K562 (cell line): ENCODE measurements around the gene PLA2G15. TPM values are rescaled to one million over a fixed set of nuclear protein-coding genes. Genes with fewer than 3 reads are reported as not detected.

Experiments used
- ATAC-seq: fragments of 200-7000 bp; cut with Tn5 transposase; 3 replicates; pipeline ENCODE4 v1.9.1; 2020; ENCODE audit warnings: moderate library complexity
- BruUV-seq: library from RNA; stranded (reverse); fragments of 400-500 nt; replicated peaks from 2 replicates; lab custom pipeline; 2021; lab: Mats Ljungman, UMichigan
- CTCF ChIA-PET: fragments of 300-600 bp; formaldehyde crosslinking; extraction: SDS; loops from one replicate; lab custom pipeline; 2021; ENCODE audit warnings: low intra/inter-chr PET ratio; lab: Yijun Ruan, JAX
- POLR2A ChIA-PET: fragments of 300-600, 350-650 bp; sonication (Branson Sonifier 250); formaldehyde crosslinking; extraction: SDS; loops from one replicate; lab custom pipeline; 2021; ENCODE audit warnings: antibody characterized with exemption, inconsistent platforms; lab: Yijun Ruan, JAX
- DNase-seq, 4 experiments: peaks; one replicate each; pipeline versions ENCODE4 v3.0.0 to v3.0.0-alpha.2; 2011 to 2018; ENCODE audit warnings: low spot score in 3 of 4, mixed read lengths in 3 of 4; ENCODE audit errors: extremely low read depth in 1 of 4
- FAIRE-seq: peaks from 2 replicates; lab custom pipeline; 2011; peaks lifted over from hg19 to GRCh38; lab: Jason Lieb, UNC
- H2AFZ ChIP-seq: 2 replicates; pipeline ENCODE4 v1.6.0; 2011; ENCODE audit warnings: low read depth, low read length, control low read depth, inconsistent platforms
- H3K27ac ChIP-seq: fragments of 200-600 bp; 3 replicates; pipeline ENCODE4 v1.8.0; 2011; ENCODE audit warnings: low read depth, mild to moderate bottlenecking, control low read depth, inconsistent platforms, low read length, moderate library complexity, mixed read lengths; ENCODE audit errors: extremely low read depth
- H3K27me3 ChIP-seq, 2 experiments: fragments of 300-600 bp in 1 of 2; 2 replicates in 1 of 2; 3 replicates in 1 of 2; pipeline versions ENCODE4 v1.6.0 to v1.8.0; 2011; ENCODE audit warnings: inconsistent platforms in 2 of 2, low read length in 2 of 2, mild to moderate bottlenecking in 1 of 2, mixed read lengths in 1 of 2, moderate library complexity in 1 of 2; ENCODE audit not compliant: control insufficient read depth in 2 of 2, insufficient read depth in 2 of 2
- H3K36me3 ChIP-seq: fragments of 300-600 bp; 3 replicates; pipeline ENCODE4 v1.8.0; 2011; ENCODE audit warnings: mild to moderate bottlenecking, low read length, inconsistent platforms; ENCODE audit not compliant: control insufficient read depth, insufficient read depth
- H3K4me1 ChIP-seq, 2 experiments: fragments of 200-600 bp in 1 of 2; replicated peaks in 1 of 2; 2 replicates in 1 of 2; 3 replicates in 1 of 2; pipeline versions ENCODE4 v1.5.1 to v1.8.0; 2011; ENCODE audit warnings: inconsistent platforms in 2 of 2, low read length in 2 of 2, mild to moderate bottlenecking in 1 of 2, mixed read lengths in 1 of 2, moderate library complexity in 1 of 2; ENCODE audit not compliant: control insufficient read depth in 2 of 2, insufficient read depth in 2 of 2
- H3K4me2 ChIP-seq: 2 replicates; pipeline ENCODE4 v1.6.1; 2011; ENCODE audit warnings: low read length, control low read depth, inconsistent platforms, mixed read lengths; ENCODE audit not compliant: insufficient read depth
- H3K4me3 ChIP-seq: fragments of 200-600 bp; sonication (generic), shearing (Covaris generic); 2 replicates; pipeline ENCODE4 v1.5.1; 2016; ENCODE audit warnings: control low read depth, inconsistent platforms
- H3K79me2 ChIP-seq: fragments of 200-600 bp; 3 replicates; pipeline ENCODE4 v1.8.0; 2011; ENCODE audit warnings: low read length, inconsistent platforms; ENCODE audit not compliant: control insufficient read depth, insufficient read depth
- H3K9ac ChIP-seq, 2 experiments: 2 replicates each; pipeline versions ENCODE4 v1.6.0 to v1.6.1; 2011; ENCODE audit warnings: low read depth in 2 of 2, low read length in 2 of 2, control low read depth in 1 of 2, inconsistent platforms in 1 of 2, mild to moderate bottlenecking in 1 of 2, mixed read lengths in 1 of 2; ENCODE audit not compliant: insufficient read depth in 1 of 2
- H3K9me1 ChIP-seq: one replicate; pipeline ENCODE4 v1.6.0; 2011; ENCODE audit warnings: inconsistent platforms, mild to moderate bottlenecking, low read length, moderate library complexity; ENCODE audit not compliant: control insufficient read depth, insufficient read depth
- H3K9me3 ChIP-seq: replicated peaks from 2 replicates; pipeline ENCODE4 v1.5.1; 2011; ENCODE audit warnings: low read depth, low read length, inconsistent platforms; ENCODE audit not compliant: control insufficient read depth, insufficient read depth
- H4K20me1 ChIP-seq: replicated peaks from 2 replicates; pipeline ENCODE4 v1.6.1; 2011; ENCODE audit warnings: low read length, inconsistent platforms, mixed read lengths; ENCODE audit not compliant: control insufficient read depth, insufficient read depth
- CBX2 ChIP-seq: fragments of 200-600 bp; sonication (generic); IDR thresholded peaks from one replicate; pipeline ENCODE4 v1.6.1; 2012; ENCODE audit warnings: mild to moderate bottlenecking, low read length, inconsistent platforms; ENCODE audit not compliant: insufficient read depth, poor library complexity, severe bottlenecking
- HDGF ChIP-seq: fragments of 450-650 bp; IDR thresholded peaks from 2 replicates; pipeline ENCODE4 v1.6.1; 2016
- NR3C1 ChIP-seq: sonication (generic); formaldehyde crosslinking; IDR thresholded peaks from 2 replicates; pipeline ENCODE4 v1.8.1; 2022; ENCODE audit warnings: missing genetic modification reagents
- XRCC3 ChIP-seq: fragments of 450-650 bp; IDR thresholded peaks from 2 replicates; pipeline ENCODE4 v1.6.1; 2017; ENCODE audit warnings: mild to moderate bottlenecking, moderate library complexity
- ZNF212 ChIP-seq: fragments of 450-650 bp; formaldehyde crosslinking; IDR thresholded peaks from 2 replicates; pipeline ENCODE4 v1.4.0; 2020; ENCODE audit warnings: mild to moderate bottlenecking
- WGBS: fragments of 100-300 bp; shearing (Covaris generic); methylation state at CpG from one replicate; pipeline ENCODE4 v1.1.6; 2016; ENCODE audit warnings: low coverage, mixed read lengths; ENCODE audit not compliant: insufficient coverage; ENCODE audit errors: missing lambda C conversion rate; 5-methylcytosine and 5-hydroxymethylcytosine counted together
- in situ Hi-C: fragments of 300-500 bp; cut with MboI; formaldehyde crosslinking; loops from 4 replicates; pipeline ENCODE4 v1.15.0; 2018; ENCODE audit warnings: inconsistent platforms, mixed read lengths
- intact Hi-C: fragments of 100-400 bp; cut with micrococcal nuclease; formaldehyde crosslinking; loops from 2 replicates; pipeline ENCODE4 v1.14.2; 2022
- polyA plus RNA-seq, 8 experiments: library from polyadenylated mRNA; depleted of rRNA in 4 of 8; stranded (reverse) in 5 of 8; unstranded in 3 of 8; fragments of >200 nt; fragmentation: Nextera tagmentation in 2 of 8; fragmentation: Illumina TruSeq in 1 of 8; extraction: Ambion mirVana in 2 of 8; extraction: Trizol in 1 of 8; gene quantifications; 2 replicates each; pipeline versions ENCODE4 v1.2.1 to v1.2.3, GENCODE V29; 2011 to 2014; ENCODE audit warnings: inconsistent platforms in 1 of 8, missing spikeins in 1 of 8
- total RNA-seq, 7 experiments: library from RNA; depleted of rRNA in 6 of 7; stranded (reverse); fragments of >200 nt in 6 of 7; fragmentation: Illumina TruSeq in 2 of 7; extraction: Trizol in 2 of 7; gene quantifications; 2 replicates each; pipeline versions ENCODE4 v1.2.1 to v1.2.3, GENCODE V29; 2011 to 2021; ENCODE audit warnings: low replicate concordance in 1 of 7
- TF ChIP-seq, protein P1 (sequence below): fragments of 450-650 bp; IDR thresholded peaks from one replicate; pipeline ENCODE4 v1.6.1; 2018; ENCODE audit warnings: mild to moderate bottlenecking, moderate library complexity; ENCODE audit not compliant: partially characterized antibody
- TF ChIP-seq, protein P2 (sequence below): fragments of 250-450 bp; sonication (Bioruptor Pico); IDR thresholded peaks from 2 replicates; pipeline ENCODE4 v1.4.0; 2020
- TF ChIP-seq, protein P3 (sequence below), 2 experiments: fragments of 450-650 bp; conservative IDR thresholded peaks; 2 replicates each; pipeline ENCODE4 v1.6.1; 2017; ENCODE audit warnings: mild to moderate bottlenecking in 2 of 2, moderate library complexity in 2 of 2

PLA2G15 gene
- total and polyA plus RNA-seq, 9 of the 15 experiments (the other 6 are each of a cell fraction or from before 2014, with no cell fraction given): 0.42 to 8.6 (median 4.8) TPM

DNA sequence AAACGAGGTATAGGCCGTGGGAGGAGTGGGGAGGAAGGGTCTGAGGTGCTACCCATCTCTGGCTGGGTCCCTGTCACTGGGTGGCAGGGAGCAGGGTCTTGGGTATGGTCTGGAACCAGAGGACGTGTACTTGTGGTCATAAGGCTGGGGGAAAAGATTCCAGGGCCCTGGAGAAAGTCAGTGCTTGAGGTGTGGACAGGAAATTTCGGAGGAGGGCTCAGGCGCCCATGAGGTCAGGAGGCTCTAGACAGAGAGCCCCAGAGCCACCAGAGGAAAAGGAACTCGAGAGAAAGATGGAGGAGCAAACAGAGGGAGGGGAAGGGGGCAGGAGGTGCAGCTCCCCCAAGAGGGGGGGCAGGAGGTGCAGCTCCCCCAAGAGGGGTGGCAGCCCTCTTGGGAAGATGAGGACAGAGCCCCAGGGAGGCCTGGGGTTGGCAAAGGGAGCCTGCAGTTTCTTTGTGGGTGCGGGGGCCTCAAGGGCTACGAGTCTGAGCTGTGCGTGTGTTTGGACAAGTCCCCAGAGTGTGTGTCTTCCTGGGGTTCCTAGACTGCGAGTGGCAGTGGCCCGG, 18.5 kb downstream of the PLA2G15 start (continued):
- 0 out of 2 replicates have a peak, but pooled peaks have one; percentile 40 for TF ChIP-seq HDGF

DNA sequence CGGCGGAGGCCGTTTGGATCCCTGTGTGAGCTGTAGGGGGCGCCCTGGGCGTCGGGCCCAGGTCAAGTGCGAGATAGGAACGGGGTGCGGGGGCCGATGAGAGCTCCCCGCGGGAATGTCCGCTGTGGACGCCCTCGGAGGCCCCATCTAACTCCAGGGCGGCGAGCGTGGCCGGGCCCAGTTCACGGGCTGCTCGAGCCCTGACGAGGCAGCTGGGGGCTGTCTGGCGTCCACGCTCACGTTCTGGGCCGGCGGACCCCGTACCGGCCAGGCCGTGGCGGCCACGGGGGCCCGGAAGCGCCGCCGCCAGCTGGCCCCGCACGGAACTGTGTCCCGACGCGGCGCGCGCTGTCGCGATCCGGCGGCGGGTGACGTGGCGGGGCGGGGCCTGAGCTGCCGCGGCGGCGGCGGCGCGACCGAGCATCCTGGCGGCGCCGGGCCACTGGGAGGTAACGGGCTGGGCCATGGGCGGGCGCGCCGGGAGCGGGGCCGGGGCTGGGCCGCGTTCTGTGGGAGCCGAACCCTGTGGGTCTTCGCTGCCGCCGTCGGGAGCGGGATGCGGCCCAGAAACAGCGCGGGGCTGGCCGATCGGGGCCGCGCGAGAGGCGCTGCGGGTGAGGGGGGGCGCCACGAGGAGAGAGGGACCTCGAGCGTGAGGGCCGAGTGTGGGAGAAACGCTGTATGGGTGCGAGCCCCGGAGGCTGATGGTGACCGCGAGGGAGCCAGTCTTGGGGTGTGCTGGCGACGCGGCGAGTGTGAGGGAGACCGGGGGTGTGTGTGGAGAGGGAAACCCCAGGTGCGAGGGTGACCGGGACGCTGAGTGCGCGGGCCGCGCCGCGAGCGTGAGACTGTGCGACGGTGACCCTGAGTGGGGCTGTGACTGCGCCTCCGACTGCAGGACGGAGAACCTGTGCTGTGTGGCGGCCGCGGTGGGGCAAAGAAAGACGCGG, 19.2 kb downstream of the PLA2G15 start, which contains the start of gene SLC7A6:
SLC7A6 (plus strand) TSS at position 399 of the 950 bp plus-strand sequence. CDS start 10,201 bp downstream, outside the sequence.
- CTCF ChIA-PET: interaction anchor here (0.6 to 5.1 kb wide), 3 partner anchors 45 to 241 kb away, joined by 3 to 73 read pairs (median 5); no protein-coding TSS in a partner anchor
- BruUV-seq: TSS peak; percentile 64
- FAIRE-seq: no peak
- peak; percentile 84 for ATAC-seq
- peaks cover 26% of the 10 kb centered on the region for H3K36me3 ChIP-seq
- intact Hi-C loops: loop anchor here (1.0 kb wide), 1 partner anchor 47 kb away; the partner anchor contains the start of gene PRMT7
- H3K4me1 ChIP-seq: peaks cover 20 to 28% of the 10 kb centered on the region in 2 experiments
- peaks cover 25% of the 10 kb centered on the region; the same call in 1 of the 2 replicates for H4K20me1 ChIP-seq
- H3K9me3 ChIP-seq: no peaks in the 10 kb centered on the region
- WGBS: under 1% methylated on average over 48 of the region's 123 CpGs
- peak within 1 kb of the TSS; percentile 99 for H2AFZ ChIP-seq
- H3K27me3 ChIP-seq: no peaks in the 10 kb centered on the region
- peak within 1 kb of the TSS; percentile 97 for H3K4me3 ChIP-seq
- peak within 1 kb of the TSS; percentile 95 for H3K27ac ChIP-seq
- POLR2A ChIA-PET: interaction anchor here (0.6 to 2.0 kb wide), 22 partner anchors 9 to 494 kb away, joined by 3 to 12 read pairs (median 4); partner anchors contain the start of genes PLA2G15, PRMT7 and SLC7A6OS
- no peaks in the 10 kb centered on the region for H3K9me1 ChIP-seq
- DNase-seq: peak; percentile 91 to 93 (median 93)
- H3K79me2 ChIP-seq: peaks cover 61% of the 10 kb centered on the region
- H3K4me2 ChIP-seq: peak within 1 kb of the TSS; percentile 97
- in situ Hi-C loops: loop anchor here (5.0 kb wide), 1 partner anchor 63 kb away; no protein-coding TSS in a partner anchor
- peak within 1 kb of the TSS; percentile 90 to 99 for H3K9ac ChIP-seq
- TF ChIP-seq, protein P1, sequence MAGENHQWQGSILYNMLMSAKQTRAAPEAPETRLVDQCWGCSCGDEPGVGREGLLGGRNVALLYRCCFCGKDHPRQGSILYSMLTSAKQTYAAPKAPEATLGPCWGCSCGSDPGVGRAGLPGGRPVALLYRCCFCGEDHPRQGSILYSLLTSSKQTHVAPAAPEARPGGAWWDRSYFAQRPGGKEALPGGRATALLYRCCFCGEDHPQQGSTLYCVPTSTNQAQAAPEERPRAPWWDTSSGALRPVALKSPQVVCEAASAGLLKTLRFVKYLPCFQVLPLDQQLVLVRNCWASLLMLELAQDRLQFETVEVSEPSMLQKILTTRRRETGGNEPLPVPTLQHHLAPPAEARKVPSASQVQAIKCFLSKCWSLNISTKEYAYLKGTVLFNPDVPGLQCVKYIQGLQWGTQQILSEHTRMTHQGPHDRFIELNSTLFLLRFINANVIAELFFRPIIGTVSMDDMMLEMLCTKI: no peak
- TF ChIP-seq ZNF212 (CRISPR knock-in tag): 0 out of 2 replicates have a peak, but pooled peaks have one; percentile 45
- TF ChIP-seq NR3C1 (CRISPR knock-in tag): no peak
- TF ChIP-seq XRCC3: no peak
- TF ChIP-seq, protein P2, sequence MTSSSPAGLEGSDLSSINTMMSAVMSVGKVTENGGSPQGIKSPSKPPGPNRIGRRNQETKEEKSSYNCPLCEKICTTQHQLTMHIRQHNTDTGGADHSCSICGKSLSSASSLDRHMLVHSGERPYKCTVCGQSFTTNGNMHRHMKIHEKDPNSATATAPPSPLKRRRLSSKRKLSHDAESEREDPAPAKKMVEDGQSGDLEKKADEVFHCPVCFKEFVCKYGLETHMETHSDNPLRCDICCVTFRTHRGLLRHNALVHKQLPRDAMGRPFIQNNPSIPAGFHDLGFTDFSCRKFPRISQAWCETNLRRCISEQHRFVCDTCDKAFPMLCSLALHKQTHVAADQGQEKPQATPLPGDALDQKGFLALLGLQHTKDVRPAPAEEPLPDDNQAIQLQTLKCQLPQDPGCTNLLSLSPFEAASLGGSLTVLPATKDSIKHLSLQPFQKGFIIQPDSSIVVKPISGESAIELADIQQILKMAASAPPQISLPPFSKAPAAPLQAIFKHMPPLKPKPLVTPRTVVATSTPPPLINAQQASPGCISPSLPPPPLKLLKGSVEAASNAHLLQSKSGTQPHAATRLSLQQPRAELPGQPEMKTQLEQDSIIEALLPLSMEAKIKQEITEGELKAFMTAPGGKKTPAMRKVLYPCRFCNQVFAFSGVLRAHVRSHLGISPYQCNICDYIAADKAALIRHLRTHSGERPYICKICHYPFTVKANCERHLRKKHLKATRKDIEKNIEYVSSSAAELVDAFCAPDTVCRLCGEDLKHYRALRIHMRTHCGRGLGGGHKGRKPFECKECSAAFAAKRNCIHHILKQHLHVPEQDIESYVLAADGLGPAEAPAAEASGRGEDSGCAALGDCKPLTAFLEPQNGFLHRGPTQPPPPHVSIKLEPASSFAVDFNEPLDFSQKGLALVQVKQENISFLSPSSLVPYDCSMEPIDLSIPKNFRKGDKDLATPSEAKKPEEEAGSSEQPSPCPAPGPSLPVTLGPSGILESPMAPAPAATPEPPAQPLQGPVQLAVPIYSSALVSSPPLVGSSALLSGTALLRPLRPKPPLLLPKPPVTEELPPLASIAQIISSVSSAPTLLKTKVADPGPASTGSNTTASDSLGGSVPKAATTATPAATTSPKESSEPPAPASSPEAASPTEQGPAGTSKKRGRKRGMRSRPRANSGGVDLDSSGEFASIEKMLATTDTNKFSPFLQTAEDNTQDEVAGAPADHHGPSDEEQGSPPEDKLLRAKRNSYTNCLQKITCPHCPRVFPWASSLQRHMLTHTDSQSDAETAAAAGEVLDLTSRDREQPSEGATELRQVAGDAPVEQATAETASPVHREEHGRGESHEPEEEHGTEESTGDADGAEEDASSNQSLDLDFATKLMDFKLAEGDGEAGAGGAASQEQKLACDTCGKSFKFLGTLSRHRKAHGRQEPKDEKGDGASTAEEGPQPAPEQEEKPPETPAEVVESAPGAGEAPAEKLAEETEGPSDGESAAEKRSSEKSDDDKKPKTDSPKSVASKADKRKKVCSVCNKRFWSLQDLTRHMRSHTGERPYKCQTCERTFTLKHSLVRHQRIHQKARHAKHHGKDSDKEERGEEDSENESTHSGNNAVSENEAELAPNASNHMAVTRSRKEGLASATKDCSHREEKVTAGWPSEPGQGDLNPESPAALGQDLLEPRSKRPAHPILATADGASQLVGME (CRISPR knock-in tag): peak; percentile 86
- no peak for TF ChIP-seq CBX2
- TF ChIP-seq, protein P3, sequence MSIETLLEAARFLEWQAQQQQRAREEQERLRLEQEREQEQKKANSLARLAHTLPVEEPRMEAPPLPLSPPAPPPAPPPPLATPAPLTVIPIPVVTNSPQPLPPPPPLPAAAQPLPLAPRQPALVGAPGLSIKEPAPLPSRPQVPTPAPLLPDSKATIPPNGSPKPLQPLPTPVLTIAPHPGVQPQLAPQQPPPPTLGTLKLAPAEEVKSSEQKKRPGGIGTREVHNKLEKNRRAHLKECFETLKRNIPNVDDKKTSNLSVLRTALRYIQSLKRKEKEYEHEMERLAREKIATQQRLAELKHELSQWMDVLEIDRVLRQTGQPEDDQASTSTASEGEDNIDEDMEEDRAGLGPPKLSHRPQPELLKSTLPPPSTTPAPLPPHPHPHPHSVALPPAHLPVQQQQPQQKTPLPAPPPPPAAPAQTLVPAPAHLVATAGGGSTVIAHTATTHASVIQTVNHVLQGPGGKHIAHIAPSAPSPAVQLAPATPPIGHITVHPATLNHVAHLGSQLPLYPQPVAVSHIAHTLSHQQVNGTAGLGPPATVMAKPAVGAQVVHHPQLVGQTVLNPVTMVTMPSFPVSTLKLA (conservative IDR thresholded peaks at IDR 0.05): peak; percentile 35 to 85; a peak in 2 of 4 replicates
